PC-9 (cell line): ENCODE results near the gene REEP2. TPM values are rescaled to one million over a fixed set of nuclear protein-coding genes. Genes with fewer than 3 reads are reported as not detected.
"Not testable (repeated sequence)": the region's sequence is repeated elsewhere in the genome, so short reads cannot be mapped to it uniquely, and the experiment has no call there.

ENCODE experiments used
- BruUV-seq: library from RNA; stranded (reverse); fragments of 400-500 nt; replicated peaks from 2 replicates; lab custom pipeline; 2021; lab: Mats Ljungman, UMichigan
- CTCF ChIA-PET: fragments of 300-600 bp; sonication (Branson Sonifier 250); formaldehyde crosslinking; loops from one replicate; lab custom pipeline; 2022; ENCODE audit warnings: antibody characterized with exemption; lab: Charles Lee
- POLR2A ChIA-PET: fragments of 300-600 bp; sonication (Branson Sonifier 250); formaldehyde crosslinking; loops from one replicate; lab custom pipeline; 2022; ENCODE audit warnings: antibody characterized with exemption; ENCODE audit not compliant: unreplicated experiment; lab: Charles Lee
- DNase-seq, 2 experiments: peaks; one replicate each; pipeline versions ENCODE4 v3.0.0 to v3.0.0-alpha.2; 2015 to 2022; ENCODE audit warnings: mixed read lengths in 1 of 2
- H2AFZ ChIP-seq: fragments of 200-600 bp; sonication (generic); 2 replicates; pipeline ENCODE4 v1.8.1; 2017; ENCODE audit warnings: antibody characterized with exemption
- H3F3A ChIP-seq: fragments of 200-600 bp; sonication (generic); 2 replicates; pipeline ENCODE4 v1.8.1; 2017; ENCODE audit warnings: antibody characterized with exemption, mild to moderate bottlenecking, low read depth; ENCODE audit not compliant: insufficient read depth
- H3K27ac ChIP-seq: fragments of 200-600 bp; sonication (generic); 2 replicates; pipeline ENCODE4 v1.6.1; 2016; ENCODE audit warnings: mixed run types
- H3K27me3 ChIP-seq: fragments of 200-600 bp; sonication (generic); 2 replicates; pipeline ENCODE4 v1.6.1; 2016; ENCODE audit warnings: low read depth, mixed run types; ENCODE audit not compliant: insufficient read depth
- H3K36me3 ChIP-seq: fragments of 200-600 bp; sonication (generic); 2 replicates; pipeline ENCODE4 v1.6.1; 2016; ENCODE audit warnings: low read depth, mixed run types
- H3K4me1 ChIP-seq: fragments of 200-600 bp; sonication (generic); replicated peaks from 2 replicates; pipeline ENCODE4 v1.6.1; 2016; ENCODE audit warnings: mixed run types; ENCODE audit not compliant: insufficient read depth
- H3K4me2 ChIP-seq: fragments of 200-600 bp; sonication (generic); 2 replicates; pipeline ENCODE4 v1.6.1; 2017; ENCODE audit warnings: mixed run types
- H3K4me3 ChIP-seq: fragments of 200-600 bp; sonication (generic); 2 replicates; pipeline ENCODE4 v1.6.1; 2016; ENCODE audit warnings: mixed run types
- H3K79me2 ChIP-seq: fragments of 200-600 bp; sonication (generic); 2 replicates; pipeline ENCODE4 v1.6.1; 2017; ENCODE audit warnings: low read depth, mixed run types
- H3K9me2 ChIP-seq: fragments of 200-600 bp; sonication (generic); 2 replicates; pipeline ENCODE4 v1.8.1; 2017; ENCODE audit warnings: mild to moderate bottlenecking; ENCODE audit not compliant: insufficient read depth
- H3K9me3 ChIP-seq: fragments of 200-600 bp; sonication (generic); 2 replicates; pipeline ENCODE4 v1.8.1; 2016; ENCODE audit warnings: low read depth; ENCODE audit not compliant: insufficient read depth
- H4K20me1 ChIP-seq: fragments of 200-600 bp; sonication (generic); 2 replicates; pipeline ENCODE4 v1.8.1; 2017; ENCODE audit not compliant: insufficient read depth
- EZH2 ChIP-seq: fragments of 200-600 bp; sonication (generic); IDR thresholded peaks from 2 replicates; pipeline ENCODE4 v1.8.0; 2017; ENCODE audit warnings: antibody characterized with exemption, low read depth
- intact Hi-C: fragments of 100-400 bp; cut with micrococcal nuclease; formaldehyde crosslinking; loops from one replicate; pipeline ENCODE4 v1.10.0; 2022; ENCODE audit not compliant: unreplicated experiment
- total RNA-seq: library from RNA; stranded (reverse); gene quantifications from 2 replicates; pipeline ENCODE4 v1.2.3, GENCODE V29; 2021
- TF ChIP-seq, protein P1 (sequence below): fragments of 200-600 bp; sonication (generic); conservative IDR thresholded peaks from 2 replicates; pipeline ENCODE4 v1.6.1; 2017; ENCODE audit warnings: mixed run types, antibody characterized with exemption, mild to moderate bottlenecking, moderate library complexity

Gene REEP2
- total RNA-seq, 1 experiment from 2014 or later = 0.87 TPM

- DNase-seq = peak; percentile 33 to 38
- Histone ChIP-seq H3F3A (no peaks in the 10 kb centered on the region), H3K4me1 (no peaks in the 10 kb centered on the region), H3K9me3 (no peaks in the 10 kb centered on the region), H3K27ac (no peak overlapping the region), H3K4me3 (no peak overlapping the region), H3K79me2 (no peaks in the 10 kb centered on the region), H3K9me2 (no peaks in the 10 kb centered on the region), H3K27me3 (no peaks in the 10 kb centered on the region), H4K20me1 (peaks cover 18% of the 10 kb centered on the region), H3K36me3 (no peaks in the 10 kb centered on the region), H2AFZ (no peak overlapping the region), H3K4me2 (no peak overlapping the region)
- CTCF ChIA-PET = no interaction called here
- TF ChIP-seq EZH2 = no peak
- TF ChIP-seq, protein P1, sequence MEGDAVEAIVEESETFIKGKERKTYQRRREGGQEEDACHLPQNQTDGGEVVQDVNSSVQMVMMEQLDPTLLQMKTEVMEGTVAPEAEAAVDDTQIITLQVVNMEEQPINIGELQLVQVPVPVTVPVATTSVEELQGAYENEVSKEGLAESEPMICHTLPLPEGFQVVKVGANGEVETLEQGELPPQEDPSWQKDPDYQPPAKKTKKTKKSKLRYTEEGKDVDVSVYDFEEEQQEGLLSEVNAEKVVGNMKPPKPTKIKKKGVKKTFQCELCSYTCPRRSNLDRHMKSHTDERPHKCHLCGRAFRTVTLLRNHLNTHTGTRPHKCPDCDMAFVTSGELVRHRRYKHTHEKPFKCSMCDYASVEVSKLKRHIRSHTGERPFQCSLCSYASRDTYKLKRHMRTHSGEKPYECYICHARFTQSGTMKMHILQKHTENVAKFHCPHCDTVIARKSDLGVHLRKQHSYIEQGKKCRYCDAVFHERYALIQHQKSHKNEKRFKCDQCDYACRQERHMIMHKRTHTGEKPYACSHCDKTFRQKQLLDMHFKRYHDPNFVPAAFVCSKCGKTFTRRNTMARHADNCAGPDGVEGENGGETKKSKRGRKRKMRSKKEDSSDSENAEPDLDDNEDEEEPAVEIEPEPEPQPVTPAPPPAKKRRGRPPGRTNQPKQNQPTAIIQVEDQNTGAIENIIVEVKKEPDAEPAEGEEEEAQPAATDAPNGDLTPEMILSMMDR = no peak
- POLR2A ChIA-PET = interaction anchor here (0.6 to 0.7 kb wide), 2 partner anchors 33 to 83 kb away, joined by 4 to 6 read pairs; no protein-coding TSS in a partner anchor
- no TSS peak for BruUV-seq
- intact Hi-C loops = no loop called here
Measured at GRCh38 chr5:138470322-138471051, 31.6 kb downstream of the REEP2 start.

- Histone ChIP-seq H3K9me3 (no peaks in the 10 kb centered on the region), H3K79me2 (no peaks in the 10 kb centered on the region), H3F3A (no peaks in the 10 kb centered on the region), H3K4me2 (no peak overlapping the region), H3K9me2 (no peaks in the 10 kb centered on the region), H3K4me1 (no peaks in the 10 kb centered on the region), H3K27ac (no peak overlapping the region), H3K27me3 (no peaks in the 10 kb centered on the region), H4K20me1 (peaks cover 16% of the 10 kb centered on the region), H3K36me3 (no peaks in the 10 kb centered on the region), H2AFZ (no peak overlapping the region), H3K4me3 (no peak overlapping the region)
- BruUV-seq = no TSS peak
- CTCF ChIA-PET = no interaction called here
- TF ChIP-seq, protein P1 = no peak
- no peak for DNase-seq
- intact Hi-C loops = no loop called here
- POLR2A ChIA-PET = interaction anchor here (0.6 kb wide), 1 partner anchor 28 kb away, joined by 3 read pairs; no protein-coding TSS in a partner anchor
Measured at GRCh38 chr5:138471052-138471361, 32.1 kb downstream of the REEP2 start.

GRCh38 chr5:138472353-138472752, 33.5 kb downstream of the REEP2 start:
- Histone ChIP-seq H3K4me2 (no peak overlapping the region), H3K9me2 (no peaks in the 10 kb centered on the region), H3K79me2 (no peaks in the 10 kb centered on the region), H3K27me3 (no peaks in the 10 kb centered on the region), H3K9me3 (no peaks in the 10 kb centered on the region), H3K27ac (no peak overlapping the region), H3F3A (no peaks in the 10 kb centered on the region), H2AFZ (no peak overlapping the region), H4K20me1 (0 out of 2 replicates have a peak, but pooled peaks cover 6% of the 10 kb centered on the region), H3K4me1 (no peaks in the 10 kb centered on the region), H3K4me3 (no peak overlapping the region), H3K36me3 (no peaks in the 10 kb centered on the region)
- DNase-seq = no peak
- intact Hi-C loops = no loop called here
- BruUV-seq = no TSS peak
- CTCF ChIA-PET = no interaction called here
- no peak for TF ChIP-seq EZH2
- TF ChIP-seq, protein P1 = no peak
- POLR2A ChIA-PET = no interaction called here

- BruUV-seq, POLR2A ChIA-PET: not testable (repeated sequence)
Measured at GRCh38 chr5:138473151-138473550, 34.3 kb downstream of the REEP2 start.

More at GRCh38 chr5:138473151-138473550, 34.3 kb downstream of the REEP2 start:
- H3K27ac ChIP-seq, H3K27me3 ChIP-seq, H3K36me3 ChIP-seq, H3F3A ChIP-seq, intact Hi-C loops, H4K20me1 ChIP-seq, H3K79me2 ChIP-seq, H2AFZ ChIP-seq, H3K9me2 ChIP-seq, H3K9me3 ChIP-seq, H3K4me3 ChIP-seq, DNase-seq, H3K4me2 ChIP-seq, H3K4me1 ChIP-seq: not testable (repeated sequence)
- CTCF ChIA-PET = interaction anchor here (0.6 kb wide), 1 partner anchor 166 kb away, joined by 4 read pairs; no protein-coding TSS in a partner anchor
